CD14-positive monocyte (primary cell): ENCODE data around the gene SLC22A3. TPM values are rescaled to one million over a fixed set of nuclear protein-coding genes. Genes with fewer than 3 reads are reported as not detected.
"Not testable (repeated sequence)": the region's sequence is repeated elsewhere in the genome, so short reads cannot be mapped to it uniquely, and the experiment has no call there.

Experiments used
- DNase-seq, 3 donors: peaks; one replicate each; pipeline ENCODE4 v3.0.0-alpha.2; 2011 to 2022
- H2AFZ ChIP-seq: 2 replicates; pipeline ENCODE4 v1.6.0; 2012; ENCODE audit warnings: mild to moderate bottlenecking, low read depth, low read length, inconsistent platforms; ENCODE audit not compliant: insufficient read depth, poor library complexity, severe bottlenecking
- H3K27ac ChIP-seq, 2 donors: 1 replicate in 1 of 2; 2 replicates in 1 of 2; pipeline ENCODE4 v1.5.1; 2012 to 2013; ENCODE audit warnings: low read length in 2 of 2, control low read depth in 1 of 2, inconsistent platforms in 1 of 2, low read depth in 1 of 2, mild to moderate bottlenecking in 1 of 2
- H3K27me3 ChIP-seq, 2 donors: one replicate each; pipeline versions ENCODE4 v1.6.0 to v1.6.1; 2011 to 2013; ENCODE audit warnings: low read length in 2 of 2; ENCODE audit not compliant: control insufficient read depth in 2 of 2, insufficient read depth in 2 of 2
- H3K36me3 ChIP-seq, 2 donors: replicated peaks in 1 of 2; 1 replicate in 1 of 2; 2 replicates in 1 of 2; pipeline versions ENCODE4 v1.5.1 to v1.6.1; 2012 to 2013; ENCODE audit warnings: low read length in 2 of 2, control low read depth in 1 of 2, inconsistent platforms in 1 of 2, mild to moderate bottlenecking in 1 of 2; ENCODE audit not compliant: insufficient read depth in 2 of 2, control insufficient read depth in 1 of 2
- H3K4me1 ChIP-seq, 2 donors: 1 replicate in 1 of 2; 2 replicates in 1 of 2; pipeline versions ENCODE4 v1.5.1 to v1.6.1; 2012 to 2013; ENCODE audit warnings: low read length in 2 of 2, control low read depth in 1 of 2, inconsistent platforms in 1 of 2, mild to moderate bottlenecking in 1 of 2, moderate library complexity in 1 of 2; ENCODE audit not compliant: insufficient read depth in 2 of 2, control insufficient read depth in 1 of 2
- H3K4me2 ChIP-seq: replicated peaks from 2 replicates; pipeline ENCODE3; 2012; ENCODE audit warnings: low read length, moderate library complexity, mild to moderate bottlenecking; ENCODE audit not compliant: poor library complexity, severe bottlenecking; ENCODE audit errors: extremely low read depth
- H3K4me3 ChIP-seq, 3 experiments: fragments of 200-600 bp in 1 of 3; sonication (generic) in 1 of 3; replicated peaks in 1 of 3; 1 replicate in 2 of 3; 2 replicates in 1 of 3; pipeline ENCODE4 v1.5.1; 2011 to 2013; ENCODE audit warnings: low read length in 3 of 3, mild to moderate bottlenecking in 3 of 3, control low read depth in 2 of 3, low read depth in 2 of 3, inconsistent platforms in 1 of 3, moderate library complexity in 1 of 3
- H3K79me2 ChIP-seq: 2 replicates; pipeline ENCODE4 v1.6.0; 2012; ENCODE audit warnings: mild to moderate bottlenecking, control low read depth, inconsistent platforms, low read length, moderate library complexity; ENCODE audit not compliant: insufficient read depth
- H3K9ac ChIP-seq: 2 replicates; pipeline ENCODE4 v1.6.0; 2017; ENCODE audit warnings: low read length, mild to moderate bottlenecking; ENCODE audit not compliant: insufficient read depth, poor library complexity, severe bottlenecking
- H3K9me3 ChIP-seq, 2 donors: replicated peaks in 1 of 2; 1 replicate in 1 of 2; 2 replicates in 1 of 2; pipeline versions ENCODE4 v1.5.1 to v1.6.1; 2012 to 2013; ENCODE audit warnings: low read length in 2 of 2, control low read depth in 1 of 2; ENCODE audit not compliant: control insufficient read depth in 1 of 2, insufficient read depth in 1 of 2
- H4K20me1 ChIP-seq: 2 replicates; pipeline ENCODE4 v1.6.0; 2012; ENCODE audit warnings: mild to moderate bottlenecking, low read length, control low read depth, moderate library complexity; ENCODE audit not compliant: insufficient read depth
- H3K27ac Mint-ChIP-seq, 7 donors: one replicate each; pipeline ENCODE4 v1.8.0; 2020; ENCODE audit warnings: mild to moderate bottlenecking in 7 of 7, mixed read lengths in 7 of 7, moderate library complexity in 6 of 7, inconsistent platforms in 2 of 7
- H3K27me3 Mint-ChIP-seq, 3 donors: one replicate each; pipeline ENCODE4 v1.8.0; 2021 to 2022; ENCODE audit warnings: low read depth in 3 of 3, mild to moderate bottlenecking in 3 of 3, mixed read lengths in 3 of 3, moderate library complexity in 3 of 3, inconsistent platforms in 1 of 3
- H3K36me3 Mint-ChIP-seq, 2 donors: one replicate each; pipeline ENCODE4 v1.8.0; 2020; ENCODE audit warnings: mixed read lengths in 2 of 2, inconsistent platforms in 1 of 2, mild to moderate bottlenecking in 1 of 2
- H3K4me1 Mint-ChIP-seq: one replicate; pipeline ENCODE4 v1.8.0; 2020; ENCODE audit warnings: mild to moderate bottlenecking, mixed read lengths
- H3K4me3 Mint-ChIP-seq, 2 donors: one replicate each; pipeline ENCODE4 v1.8.0; 2020; ENCODE audit warnings: mild to moderate bottlenecking in 2 of 2, mixed read lengths in 2 of 2, moderate library complexity in 1 of 2
- H3K9me3 Mint-ChIP-seq, 7 donors: one replicate each; pipeline ENCODE4 v1.8.0; 2020 to 2022; ENCODE audit warnings: mixed read lengths in 7 of 7, mild to moderate bottlenecking in 6 of 7, moderate library complexity in 6 of 7, inconsistent platforms in 2 of 7
- WGBS: methylation state at CpG from one replicate; pipeline ENCODE4 v1.1.5; 2013; ENCODE audit warnings: missing lambda C conversion rate; ENCODE audit not compliant: insufficient coverage; 5-methylcytosine and 5-hydroxymethylcytosine counted together
- intact Hi-C, 2 donors: fragments of 100-400 bp; cut with micrococcal nuclease; formaldehyde crosslinking; loops; one replicate each; pipeline versions ENCODE4 v1.15.0 to v1.15.1; 2023
- polyA plus RNA-seq, 3 donors: library from polyadenylated mRNA; depleted of rRNA in 1 of 3; unstranded in 2 of 3; stranded (reverse) in 1 of 3; fragments of 300-500 nt in 2 of 3; fragments of >200 nt in 1 of 3; fragmentation: Illumina TruSeq in 2 of 3; gene quantifications; 1 replicate in 2 of 3; 2 replicates in 1 of 3; pipeline ENCODE4 v1.2.3, GENCODE V29; 2012 to 2021
- TF ChIP-seq, protein P1 (sequence below): fragments of 200-600 bp; IDR thresholded peaks from one replicate; pipeline ENCODE4 v1.8.0; 2022; ENCODE audit warnings: antibody characterized with exemption, mild to moderate bottlenecking

Gene SLC22A3
- polyA plus RNA-seq, 3 donors, result not detected

DNA sequence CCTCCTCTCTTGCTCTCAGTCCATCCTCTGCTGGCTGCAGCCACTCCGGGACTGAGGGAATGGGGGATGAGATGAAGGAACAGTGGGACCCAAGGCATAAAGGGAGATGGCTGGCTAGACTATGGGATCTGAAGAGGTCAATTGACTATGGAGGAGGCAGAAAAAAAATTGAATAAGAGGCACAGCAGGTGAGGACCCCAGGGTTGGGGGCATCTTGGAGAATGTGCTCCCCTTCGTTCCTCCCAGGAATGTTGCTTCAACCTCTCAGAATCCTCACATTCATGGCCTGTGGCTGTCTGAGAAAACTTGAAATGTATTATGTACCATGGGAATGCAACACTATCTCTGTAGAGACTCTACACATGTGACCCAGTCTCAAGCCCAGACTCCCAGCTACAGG is 121.0 kb downstream of the SLC22A3 start:
- H3K79me2 ChIP-seq, result no peaks in the 10 kb centered on the region
- H3K27me3 Mint-ChIP-seq, result peaks cover 42 to 64% (median 43%) of the 10 kb centered on the region in 3 donors
- H3K4me1 Mint-ChIP-seq, result peaks cover 9% of the 10 kb centered on the region
- no peaks in the 10 kb centered on the region for H3K36me3 ChIP-seq
- H4K20me1 ChIP-seq, result no peaks in the 10 kb centered on the region
- peaks cover 0 to 8% (median 0%) of the 10 kb centered on the region in 7 donors for H3K9me3 Mint-ChIP-seq
- no peak overlapping the region for H3K27ac ChIP-seq
- H3K4me2 ChIP-seq, result no peak overlapping the region
- intact Hi-C loops, result no loop called here
- peaks cover 40 to 65% of the 10 kb centered on the region in 2 donors for H3K27me3 ChIP-seq
- H3K4me1 ChIP-seq, result peaks cover 7 to 8% of the 10 kb centered on the region in 2 donors
- H3K9ac ChIP-seq, result no peak overlapping the region
- no peaks in the 10 kb centered on the region for H3K36me3 Mint-ChIP-seq
- H3K27ac Mint-ChIP-seq, result no peak overlapping the region
- DNase-seq, result no peak
- H2AFZ ChIP-seq, result no peak overlapping the region
- H3K4me3 ChIP-seq, result no peak overlapping the region
- H3K9me3 ChIP-seq, result no peaks in the 10 kb centered on the region
- WGBS, result 63% methylated on average over 1 of the region's 2 CpGs
- TF ChIP-seq, protein P1, sequence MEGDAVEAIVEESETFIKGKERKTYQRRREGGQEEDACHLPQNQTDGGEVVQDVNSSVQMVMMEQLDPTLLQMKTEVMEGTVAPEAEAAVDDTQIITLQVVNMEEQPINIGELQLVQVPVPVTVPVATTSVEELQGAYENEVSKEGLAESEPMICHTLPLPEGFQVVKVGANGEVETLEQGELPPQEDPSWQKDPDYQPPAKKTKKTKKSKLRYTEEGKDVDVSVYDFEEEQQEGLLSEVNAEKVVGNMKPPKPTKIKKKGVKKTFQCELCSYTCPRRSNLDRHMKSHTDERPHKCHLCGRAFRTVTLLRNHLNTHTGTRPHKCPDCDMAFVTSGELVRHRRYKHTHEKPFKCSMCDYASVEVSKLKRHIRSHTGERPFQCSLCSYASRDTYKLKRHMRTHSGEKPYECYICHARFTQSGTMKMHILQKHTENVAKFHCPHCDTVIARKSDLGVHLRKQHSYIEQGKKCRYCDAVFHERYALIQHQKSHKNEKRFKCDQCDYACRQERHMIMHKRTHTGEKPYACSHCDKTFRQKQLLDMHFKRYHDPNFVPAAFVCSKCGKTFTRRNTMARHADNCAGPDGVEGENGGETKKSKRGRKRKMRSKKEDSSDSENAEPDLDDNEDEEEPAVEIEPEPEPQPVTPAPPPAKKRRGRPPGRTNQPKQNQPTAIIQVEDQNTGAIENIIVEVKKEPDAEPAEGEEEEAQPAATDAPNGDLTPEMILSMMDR, result no peak
- H3K4me3 Mint-ChIP-seq, result peak overlapping the region in 1 of 2 donors; percentile 36

DNA sequence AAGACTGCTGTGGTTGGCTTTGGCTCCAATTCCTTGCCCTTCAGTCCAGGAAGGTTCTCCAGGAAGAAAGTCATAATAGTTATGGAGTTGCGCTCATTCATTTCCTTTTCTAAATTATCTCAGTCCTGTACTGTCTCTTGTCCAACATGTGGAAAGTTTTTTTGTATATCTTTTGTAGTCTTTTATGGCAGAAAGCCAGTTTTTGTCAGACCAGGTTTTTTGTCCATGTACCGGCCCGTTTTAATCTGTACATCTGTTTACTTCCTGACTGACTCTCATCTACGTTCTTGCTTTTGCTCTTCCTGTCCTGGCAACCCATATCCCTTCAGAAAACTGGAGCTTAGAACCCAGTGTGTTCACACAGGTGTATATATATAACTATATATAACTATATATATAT is 127.9 kb downstream of the SLC22A3 start:
- H3K79me2 ChIP-seq, H3K4me1 Mint-ChIP-seq, H3K36me3 Mint-ChIP-seq, H3K27ac ChIP-seq, H2AFZ ChIP-seq, intact Hi-C loops, H3K4me2 ChIP-seq, H4K20me1 ChIP-seq, H3K27ac Mint-ChIP-seq, H3K9ac ChIP-seq, H3K4me1 ChIP-seq, H3K36me3 ChIP-seq, H3K9me3 ChIP-seq, DNase-seq, H3K4me3 ChIP-seq, H3K9me3 Mint-ChIP-seq, H3K4me3 Mint-ChIP-seq: not testable (repeated sequence)
- peaks cover 7 to 14% of the 10 kb centered on the region in 2 donors for H3K27me3 ChIP-seq
- WGBS, result 35% methylated on average over 2 of the region's 4 CpGs
- peaks cover 3 to 24% (median 3%) of the 10 kb centered on the region in 3 donors for H3K27me3 Mint-ChIP-seq

DNA sequence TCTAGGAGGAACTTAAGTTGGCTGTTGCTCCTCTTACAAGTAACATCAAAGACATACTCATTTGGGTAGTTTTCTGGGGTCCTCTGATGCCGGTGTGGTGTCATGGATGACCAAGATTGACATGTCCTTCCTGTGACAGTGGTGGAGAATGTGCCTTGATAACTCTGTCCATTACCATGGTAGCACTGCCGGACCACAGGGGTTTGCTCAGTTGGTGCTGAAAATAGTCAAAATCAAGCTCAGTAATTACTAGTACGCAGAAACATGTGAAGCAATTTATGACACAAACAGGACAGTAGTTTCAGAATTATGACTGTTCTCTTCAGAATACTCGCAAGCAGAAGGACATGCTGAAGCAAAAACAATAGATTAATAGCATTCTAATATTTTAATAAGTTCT is 128.9 kb downstream of the SLC22A3 start:
- peaks cover 0 to 20% (median 2%) of the 10 kb centered on the region in 3 donors for H3K27me3 Mint-ChIP-seq
- H3K9ac ChIP-seq, H3K9me3 Mint-ChIP-seq, intact Hi-C loops, H3K4me2 ChIP-seq, H3K27me3 ChIP-seq, H3K27ac Mint-ChIP-seq, H4K20me1 ChIP-seq, H3K27ac ChIP-seq, DNase-seq, H2AFZ ChIP-seq, H3K9me3 ChIP-seq, H3K4me1 ChIP-seq, H3K4me3 ChIP-seq, H3K4me1 Mint-ChIP-seq, H3K36me3 ChIP-seq, H3K4me3 Mint-ChIP-seq, H3K79me2 ChIP-seq, H3K36me3 Mint-ChIP-seq: not testable (repeated sequence)
- 100% methylated on average over 1 of the region's 4 CpGs for WGBS
